ENCODE data around the gene KRTAP10-12. TPM values are rescaled to one million over a fixed set of nuclear protein-coding genes. Genes with fewer than 3 reads are reported as not detected.

KRTAP10-12 gene
- total and polyA plus RNA-seq, 2 of the 4 experiments (the other 2 are of a cell fraction), result not detected

DNA sequence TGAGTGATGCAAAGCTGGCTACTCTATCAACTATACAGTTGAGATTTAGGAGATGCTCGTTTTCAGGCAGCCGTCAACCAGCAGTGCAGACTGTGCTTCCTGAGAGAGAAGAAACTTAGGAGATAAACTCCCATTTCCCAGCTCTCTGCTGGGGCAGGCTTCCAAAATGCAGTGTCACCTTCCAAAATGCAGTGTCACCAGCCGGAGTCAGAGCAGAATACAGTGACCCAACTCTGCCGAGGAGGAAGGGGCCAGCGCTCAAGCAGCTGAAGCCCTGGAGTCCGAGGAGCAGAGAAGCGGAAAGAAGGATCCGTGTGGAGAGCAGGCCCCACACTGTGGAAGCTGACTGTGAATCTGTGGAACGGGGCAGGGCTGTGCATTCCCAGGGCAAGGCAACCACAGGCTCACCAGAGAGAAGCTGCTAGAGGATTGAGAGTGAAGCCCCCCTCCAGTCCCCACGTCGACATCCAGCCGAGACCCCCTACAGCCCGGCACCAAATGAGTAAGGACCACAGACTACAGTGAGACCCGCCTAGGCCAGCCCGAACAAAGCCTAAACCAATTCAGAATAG, 14.3 kb upstream of the KRTAP10-12 start:
- dilution Hi-C loops (cut with HindIII; ENCODE audit: low sequenced_read_pairs, unreplicated experiment), result no loop called here

More for the DNA sequence above, 14.3 kb upstream of the KRTAP10-12 start:
- no peak overlapping the region for H3K4me2 ChIP-seq (ENCODE audit: low read depth, low read length)
- H2BK15ac ChIP-seq (ENCODE audit: low read depth, low read length), result no peak overlapping the region
- ChIA-PET CTCF (no interaction called here), POLR2A (ENCODE audit: unreplicated experiment) (no interaction called here)
- no peaks in the 10 kb centered on the region for H4K20me1 ChIP-seq (ENCODE audit: insufficient read depth, low read length)
- no peaks in the 10 kb centered on the region for H3K9me1 ChIP-seq (ENCODE audit: insufficient read depth, low read length)
- H2BK5ac ChIP-seq (ENCODE audit: low read depth, low read length, poor library complexity, severe bottlenecking), result no peak overlapping the region
- WGBS, 2 experiments (ENCODE audit: extremely low coverage in 2 of 2, insufficient read length in 1 of 2), result 20% methylated on average over 1 of the region's 15 CpGs; no CpG with 5 or more reads in 1 of the 2 experiments
- no peak overlapping the region for H2BK120ac ChIP-seq (ENCODE audit: low read depth, low read length)
- no peak overlapping the region for H2BK20ac ChIP-seq (ENCODE audit: low read depth, low read length)
- no peak overlapping the region for H3K4ac ChIP-seq (ENCODE audit: low read depth, low read length)
- no peak for TF ChIP-seq CHD1 (IDR thresholded peaks at IDR 0.05; ENCODE audit: low read depth, low read length)
- no peak for TF ChIP-seq FOS (IDR thresholded peaks at IDR 0.05; ENCODE audit: low read depth, low read length)
- no peak for TF ChIP-seq MXI1 (IDR thresholded peaks at IDR 0.05; ENCODE audit: borderline replicate concordance, low read depth, low read length)
- no peak for TF ChIP-seq MAFK (IDR thresholded peaks at IDR 0.05; ENCODE audit: low read depth, low read length)
- TF ChIP-seq, protein P1, sequence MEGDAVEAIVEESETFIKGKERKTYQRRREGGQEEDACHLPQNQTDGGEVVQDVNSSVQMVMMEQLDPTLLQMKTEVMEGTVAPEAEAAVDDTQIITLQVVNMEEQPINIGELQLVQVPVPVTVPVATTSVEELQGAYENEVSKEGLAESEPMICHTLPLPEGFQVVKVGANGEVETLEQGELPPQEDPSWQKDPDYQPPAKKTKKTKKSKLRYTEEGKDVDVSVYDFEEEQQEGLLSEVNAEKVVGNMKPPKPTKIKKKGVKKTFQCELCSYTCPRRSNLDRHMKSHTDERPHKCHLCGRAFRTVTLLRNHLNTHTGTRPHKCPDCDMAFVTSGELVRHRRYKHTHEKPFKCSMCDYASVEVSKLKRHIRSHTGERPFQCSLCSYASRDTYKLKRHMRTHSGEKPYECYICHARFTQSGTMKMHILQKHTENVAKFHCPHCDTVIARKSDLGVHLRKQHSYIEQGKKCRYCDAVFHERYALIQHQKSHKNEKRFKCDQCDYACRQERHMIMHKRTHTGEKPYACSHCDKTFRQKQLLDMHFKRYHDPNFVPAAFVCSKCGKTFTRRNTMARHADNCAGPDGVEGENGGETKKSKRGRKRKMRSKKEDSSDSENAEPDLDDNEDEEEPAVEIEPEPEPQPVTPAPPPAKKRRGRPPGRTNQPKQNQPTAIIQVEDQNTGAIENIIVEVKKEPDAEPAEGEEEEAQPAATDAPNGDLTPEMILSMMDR (conservative IDR thresholded peaks at IDR 0.05; ENCODE audit: low read depth, low read length), result no peak
- TF ChIP-seq CEBPB (IDR thresholded peaks at IDR 0.05; ENCODE audit: low read depth, low read length), result no peak
- H3K36me3 ChIP-seq (ENCODE audit: control insufficient read depth, insufficient read depth, low read length), result no peaks in the 10 kb centered on the region
- H3K18ac ChIP-seq (ENCODE audit: low read depth, low read length), result no peak overlapping the region
- H3K14ac ChIP-seq (replicated peaks; ENCODE audit: low read depth, low read length), result no peak overlapping the region
- intact Hi-C loops (cut with micrococcal nuclease) (no loop called here), in situ Hi-C loops (cut with MboI; ENCODE audit: low sequenced_read_pairs) (no loop called here)
- H3K27me3 ChIP-seq (ENCODE audit: control insufficient read depth, insufficient read depth, low read length), result peaks cover 34% of the 10 kb centered on the region
- no TSS peak for BruUV-seq (replicated peaks)
- H3K79me1 ChIP-seq (ENCODE audit: low read depth in 1 of 2, low read length in 2 of 2), result no peaks in the 10 kb centered on the region
- H2AFZ ChIP-seq (replicated peaks; ENCODE audit: low read length, poor library complexity), result no peak overlapping the region
- no peaks in the 10 kb centered on the region for H3K4me1 ChIP-seq (ENCODE audit: control insufficient read depth, insufficient read depth, low read length)
- no peak overlapping the region for H4K8ac ChIP-seq (ENCODE audit: low read depth in 2 of 2, low read length in 2 of 2)
- no peak overlapping the region for H3K9ac ChIP-seq (ENCODE audit: low read depth, low read length)
- no peak overlapping the region for H4K5ac ChIP-seq (ENCODE audit: low read depth, low read length)
- H4K91ac ChIP-seq (ENCODE audit: insufficient read depth, low read depth, low read length), result no peak overlapping the region
- no peak for DNase-seq
- H3K27ac ChIP-seq (ENCODE audit: insufficient read depth, low read length), result no peak overlapping the region
- H3K23ac ChIP-seq (ENCODE audit: low read depth, low read length), result no peak overlapping the region
- H2AK9ac ChIP-seq (replicated peaks; ENCODE audit: low read depth, low read length, poor library complexity), result no peak overlapping the region
- no peak for ATAC-seq (ENCODE audit: low read depth)
- no peak overlapping the region for H3K4me3 ChIP-seq (ENCODE audit: insufficient read depth, low read depth, low read length)
- H3K56ac ChIP-seq (ENCODE audit: extremely low read depth, insufficient read depth, low read length), result no peak overlapping the region
- no peak overlapping the region for H2AK5ac ChIP-seq (ENCODE audit: low read depth, low read length)
- no peaks in the 10 kb centered on the region for H3K9me3 ChIP-seq (ENCODE audit: control insufficient read depth, insufficient read depth, low read length)
